ENCODE data around the gene FBXW10B. TPM values are rescaled to one million over a fixed set of nuclear protein-coding genes. Genes with fewer than 3 reads are reported as not detected.

Gene FBXW10B
- total RNA-seq, 1 experiment from 2014 or later, result not detected

DNA sequence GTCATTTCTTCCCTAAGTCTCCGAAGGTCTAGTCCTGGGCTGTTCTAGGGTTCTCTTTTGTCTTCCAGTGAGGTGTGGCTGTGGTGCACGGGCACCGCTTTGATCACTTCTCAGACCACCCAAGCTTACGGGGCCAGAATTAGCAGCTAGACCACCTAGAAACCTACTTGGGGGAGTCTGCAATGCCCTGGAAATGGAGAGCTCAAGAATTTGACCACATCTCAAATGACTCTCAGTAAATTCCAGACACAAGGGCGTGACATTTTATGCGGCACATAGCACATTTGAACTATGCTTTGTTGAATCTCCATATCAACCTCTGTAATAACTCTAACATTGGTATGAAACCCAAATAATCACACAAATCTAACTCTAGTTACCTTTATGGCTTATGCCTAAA, 39.7 kb upstream of the FBXW10B start:
- no peaks in the 10 kb centered on the region for H4K20me1 ChIP-seq (ENCODE audit: control insufficient read depth, insufficient read depth, insufficient read length)
- H3K4me3 Mint-ChIP-seq, result no peak overlapping the region
- no peak overlapping the region for H2BK15ac ChIP-seq (ENCODE audit: low read depth, low read length)
- H3K23ac ChIP-seq (ENCODE audit: insufficient read length, low read depth, low read length), result no peak overlapping the region
- H3K27me3 ChIP-seq (ENCODE audit: insufficient read depth, low read length), result no peaks in the 10 kb centered on the region
- H3K9ac ChIP-seq (ENCODE audit: extremely low read depth, insufficient read length, low read length), result no peak overlapping the region
- no peak for DNase-seq
- no peak overlapping the region for H2BK120ac ChIP-seq (ENCODE audit: low read depth, low read length, poor library complexity, severe bottlenecking)
- H3K56ac ChIP-seq (ENCODE audit: insufficient read length, low read depth, low read length), result no peak overlapping the region
- no peak overlapping the region for H2BK5ac ChIP-seq (ENCODE audit: insufficient read length, low read length)
- H3K27me3 Mint-ChIP-seq (ENCODE audit: low read depth), result no peaks in the 10 kb centered on the region
- no peaks in the 10 kb centered on the region for H3K4me1 ChIP-seq (ENCODE audit: insufficient read depth, low read length)
- no CpG with 5 or more reads among the region's 6 CpGs for WGBS (ENCODE audit: extremely low coverage, insufficient read length, low lambda C conversion rate)
- peak overlapping the region in 1 of 3 experiments; percentile 56; a peak in 2 of 7 replicates for H3K27ac Mint-ChIP-seq
- no peak overlapping the region for H3K4ac ChIP-seq (ENCODE audit: low read depth, low read length)
- H4K5ac ChIP-seq (ENCODE audit: insufficient read length, low read depth, low read length), result no peak overlapping the region
- no peak overlapping the region for H2BK20ac ChIP-seq (ENCODE audit: low read depth, low read length, poor library complexity, severe bottlenecking)
- no peaks in the 10 kb centered on the region for H3K79me2 ChIP-seq (ENCODE audit: insufficient read depth, low read length)
- H3K79me1 ChIP-seq (ENCODE audit: insufficient read depth, low read depth, low read length, poor library complexity, severe bottlenecking), result no peaks in the 10 kb centered on the region
- no peak overlapping the region for H2AFZ ChIP-seq (ENCODE audit: low read length)
- no peak overlapping the region for H3K4me2 ChIP-seq (ENCODE audit: insufficient read depth, insufficient read length, low read length)
- H3K36me3 Mint-ChIP-seq (ENCODE audit: insufficient read depth in 1 of 3, low read depth in 3 of 3), result peaks cover 7 to 35% (median 27%) of the 10 kb centered on the region in 3 experiments; a peak in 6 of 7 replicates
- H3K4me1 Mint-ChIP-seq, result peaks cover 18 to 27% of the 10 kb centered on the region in 2 experiments
- no peak overlapping the region for H3K27ac ChIP-seq (ENCODE audit: insufficient read length, low read depth, low read length)
- no peak overlapping the region for H2AK5ac ChIP-seq (ENCODE audit: insufficient read length, low read length)
- no peak overlapping the region for H4K8ac ChIP-seq (replicated peaks; ENCODE audit: insufficient read length, low read depth, low read length)
- no peak overlapping the region for H3T11ph ChIP-seq (ENCODE audit: low read length)
- no peak overlapping the region for H4K91ac ChIP-seq (ENCODE audit: insufficient read length, low read depth, low read length)
- no peaks in the 10 kb centered on the region for H3K23me2 ChIP-seq (ENCODE audit: insufficient read length, low read depth, low read length, poor library complexity, severe bottlenecking)
- no peak overlapping the region for H3K18ac ChIP-seq (ENCODE audit: insufficient read length, low read depth, low read length)
- H3K9me3 ChIP-seq (ENCODE audit: control insufficient read depth, low read depth, low read length), result no peaks in the 10 kb centered on the region
- H3K14ac ChIP-seq (ENCODE audit: insufficient read depth, low read length), result no peak overlapping the region
- H3K9me3 Mint-ChIP-seq, result no peaks in the 10 kb centered on the region
- TF ChIP-seq, protein P1, sequence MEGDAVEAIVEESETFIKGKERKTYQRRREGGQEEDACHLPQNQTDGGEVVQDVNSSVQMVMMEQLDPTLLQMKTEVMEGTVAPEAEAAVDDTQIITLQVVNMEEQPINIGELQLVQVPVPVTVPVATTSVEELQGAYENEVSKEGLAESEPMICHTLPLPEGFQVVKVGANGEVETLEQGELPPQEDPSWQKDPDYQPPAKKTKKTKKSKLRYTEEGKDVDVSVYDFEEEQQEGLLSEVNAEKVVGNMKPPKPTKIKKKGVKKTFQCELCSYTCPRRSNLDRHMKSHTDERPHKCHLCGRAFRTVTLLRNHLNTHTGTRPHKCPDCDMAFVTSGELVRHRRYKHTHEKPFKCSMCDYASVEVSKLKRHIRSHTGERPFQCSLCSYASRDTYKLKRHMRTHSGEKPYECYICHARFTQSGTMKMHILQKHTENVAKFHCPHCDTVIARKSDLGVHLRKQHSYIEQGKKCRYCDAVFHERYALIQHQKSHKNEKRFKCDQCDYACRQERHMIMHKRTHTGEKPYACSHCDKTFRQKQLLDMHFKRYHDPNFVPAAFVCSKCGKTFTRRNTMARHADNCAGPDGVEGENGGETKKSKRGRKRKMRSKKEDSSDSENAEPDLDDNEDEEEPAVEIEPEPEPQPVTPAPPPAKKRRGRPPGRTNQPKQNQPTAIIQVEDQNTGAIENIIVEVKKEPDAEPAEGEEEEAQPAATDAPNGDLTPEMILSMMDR (conservative IDR thresholded peaks at IDR 0.05), result no peak
- H2BK12ac ChIP-seq (ENCODE audit: insufficient read length, low read depth, low read length), result no peak overlapping the region
